PFSK-1 (cell line): Measurements from ENCODE around the gene MARVELD3.

Experiments used
- POLR2AphosphoS5 ChIP-seq: IDR thresholded peaks from 2 replicates; pipeline ENCODE4 v1.6.1; 2012; ENCODE audit warnings: low read depth, mild to moderate bottlenecking, control low read depth, low read length, moderate library complexity
- REST ChIP-seq, 2 experiments: IDR thresholded peaks; 2 replicates each; pipeline versions ENCODE4 v1.6.1 to v1.8.0; 2011 to 2012; ENCODE audit warnings: low read depth in 2 of 2, low read length in 2 of 2, control low read depth in 1 of 2, inconsistent platforms in 1 of 2, mild to moderate bottlenecking in 1 of 2, moderate library complexity in 1 of 2; ENCODE audit not compliant: insufficient read depth in 1 of 2
- SIN3A ChIP-seq: IDR thresholded peaks from 2 replicates; pipeline ENCODE4 v1.6.1; 2012; ENCODE audit warnings: mild to moderate bottlenecking, low read length, moderate library complexity, borderline replicate concordance; ENCODE audit not compliant: insufficient read depth

- no peak for TF ChIP-seq POLR2AphosphoS5
- no peak for TF ChIP-seq SIN3A
- TF ChIP-seq REST (IDR thresholded peaks at IDR 0.05; ENCODE audit: insufficient read depth in 1 of 2, low read depth in 2 of 2, low read length in 2 of 2), result no peak
Observed at GRCh38 chr16:71674229-71674628, 48.2 kb downstream of the MARVELD3 start.
